HG03457 (cell line): Measurements from ENCODE around the gene SH3GLB1.
"Not testable (repeated sequence)": the region's sequence is repeated elsewhere in the genome, so short reads cannot be mapped to it uniquely, and the experiment has no call there.

Experiments used
- ATAC-seq: cut with Tn5 transposase; IDR thresholded peaks from one replicate; pipeline ENCODE4 v1.9.1; 2021; ENCODE audit warnings: moderate number of reproducible peaks; ENCODE audit not compliant: unreplicated experiment

Gene SH3GLB1

GRCh38 chr1:86704458-86704971 lies at the start of gene SH3GLB1:
Gene SH3GLB1 (plus strand): TSS chr1:86704576. CDS start chr1:86704900, 324 bp downstream.
- ATAC-seq: peak; percentile 81

GRCh38 chr1:86658381-86658780 lies 46.0 kb upstream of the SH3GLB1 start:
- not testable (repeated sequence) for ATAC-seq

- ATAC-seq: no peak
These were observed 38.0 kb upstream of the SH3GLB1 start for GRCh38 chr1:86666368-86666767.

- ATAC-seq: no peak
These were observed 16.8 kb upstream of the SH3GLB1 start for GRCh38 chr1:86687595-86687994.

- ATAC-seq: no peak
These were observed 11.7 kb upstream of the SH3GLB1 start for GRCh38 chr1:86692641-86693040.

GRCh38 chr1:86695400-86695799 lies 9.0 kb upstream of the SH3GLB1 start:
- ATAC-seq: no peak

- no peak for ATAC-seq
These were observed 7.9 kb upstream of the SH3GLB1 start for GRCh38 chr1:86696522-86696921.

GRCh38 chr1:86699186-86699585 lies 5.2 kb upstream of the SH3GLB1 start:
- no peak for ATAC-seq

- ATAC-seq: no peak
These were observed 2.6 kb upstream of the SH3GLB1 start for GRCh38 chr1:86701731-86702130.

- ATAC-seq: not testable (repeated sequence)
These were observed 1.4 kb upstream of the SH3GLB1 start for GRCh38 chr1:86702954-86703494.

- ATAC-seq: peak; percentile 29
These were observed 499 bp upstream of the SH3GLB1 start for GRCh38 chr1:86703696-86704457.

- ATAC-seq: peak; percentile 32
These were observed 742 bp downstream of the SH3GLB1 start for GRCh38 chr1:86704972-86705664.

- no peak for ATAC-seq
These were observed 1.2 kb downstream of the SH3GLB1 start for GRCh38 chr1:86705665-86705985.

GRCh38 chr1:86706018-86706635 lies 1.8 kb downstream of the SH3GLB1 start:
- no peak for ATAC-seq

- ATAC-seq: no peak
These were observed 4.5 kb downstream of the SH3GLB1 start for GRCh38 chr1:86708920-86709319.

GRCh38 chr1:86712088-86712860 lies 7.9 kb downstream of the SH3GLB1 start:
- ATAC-seq: no peak

GRCh38 chr1:86713477-86713876 lies 9.1 kb downstream of the SH3GLB1 start:
- no peak for ATAC-seq

- no peak for ATAC-seq
These were observed 9.8 kb downstream of the SH3GLB1 start for GRCh38 chr1:86714159-86714558.

- no peak for ATAC-seq
These were observed 10.3 kb downstream of the SH3GLB1 start for GRCh38 chr1:86714561-86715244.

GRCh38 chr1:86718786-86719185 lies 14.4 kb downstream of the SH3GLB1 start:
- ATAC-seq: no peak
